ENCODE results near the gene QRSL1. TPM values are rescaled to one million over a fixed set of nuclear protein-coding genes. Genes with fewer than 3 reads are reported as not detected.

Gene QRSL1
- total RNA-seq, 4 donors from 2014 or later: 11.4 to 16.4 (median 15.9) TPM

DNA sequence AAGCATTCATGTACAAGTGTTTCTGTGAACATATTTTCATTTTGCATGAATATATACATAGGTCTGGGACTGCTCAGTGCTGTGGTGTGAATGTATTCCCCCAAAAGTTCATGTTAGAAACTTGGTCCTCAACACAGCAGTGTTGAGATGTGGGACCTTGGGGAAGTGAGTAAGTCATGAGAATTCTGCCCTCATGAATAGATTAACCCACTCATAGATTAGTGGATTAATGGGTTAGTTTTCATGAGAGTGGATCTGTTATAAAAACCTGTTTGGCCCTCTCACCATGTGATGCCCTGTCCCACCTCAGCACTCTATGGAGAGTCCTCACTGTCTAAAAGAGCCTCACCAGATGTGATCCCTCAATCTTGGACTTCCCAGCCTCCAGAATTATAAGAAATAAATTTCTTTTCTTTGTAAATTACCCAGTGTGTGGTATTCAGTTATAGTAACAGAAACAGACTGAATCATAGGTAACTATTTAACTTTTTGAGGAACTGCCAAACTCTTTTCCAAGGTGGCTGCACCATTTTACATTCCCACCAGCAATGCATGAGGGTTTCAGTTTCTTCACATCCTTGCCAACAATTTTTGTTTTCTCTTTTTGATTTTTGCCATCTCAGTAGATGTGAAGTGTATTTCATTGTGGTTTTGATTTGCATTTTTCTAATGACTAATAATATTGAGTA lies 45.3 kb downstream of the QRSL1 start:
- no peaks in the 10 kb centered on the region for H3K27me3 ChIP-seq
- no peaks in the 10 kb centered on the region for H3K36me3 ChIP-seq
- no peak overlapping the region for H3K4me3 ChIP-seq (replicated peaks in 1 of 3)
- H3K27ac ChIP-seq: no peak overlapping the region
- H3K4me1 ChIP-seq: no peaks in the 10 kb centered on the region
- no peaks in the 10 kb centered on the region for H3K9me3 ChIP-seq
- intact Hi-C loops (cut with DNase I): no loop called here
- TF ChIP-seq CTCF (IDR thresholded peaks at IDR 0.05): no peak
- TF ChIP-seq POLR2A (IDR thresholded peaks at IDR 0.05): no peak
- no peak for DNase-seq

DNA sequence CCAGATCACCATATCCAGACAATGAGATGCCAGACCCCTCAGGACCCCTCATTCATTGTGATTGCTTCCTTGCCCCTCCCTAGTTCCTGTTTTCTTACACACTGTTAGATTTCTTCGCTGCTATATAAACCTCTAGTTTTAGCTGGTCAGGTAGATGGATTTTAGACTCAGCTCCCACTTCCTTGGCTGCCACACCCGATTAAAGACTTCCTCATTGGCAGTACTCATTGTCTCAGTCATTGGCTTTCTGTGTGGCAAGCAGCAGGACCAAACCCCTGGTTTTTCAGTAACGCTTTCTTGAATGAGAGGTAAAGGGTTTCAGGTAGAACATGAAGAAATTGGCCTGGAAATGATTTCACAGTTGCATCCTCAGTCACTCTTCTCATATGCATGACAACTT lies 47.9 kb downstream of the QRSL1 start:
- H3K36me3 ChIP-seq: no peaks in the 10 kb centered on the region
- H3K9me3 ChIP-seq: no peaks in the 10 kb centered on the region
- H3K4me1 ChIP-seq: no peaks in the 10 kb centered on the region
- H3K27ac ChIP-seq: no peak overlapping the region
- no peaks in the 10 kb centered on the region for H3K27me3 ChIP-seq
- no peak for TF ChIP-seq CTCF (IDR thresholded peaks at IDR 0.05)
- TF ChIP-seq POLR2A (IDR thresholded peaks at IDR 0.05): no peak
- H3K4me3 ChIP-seq (replicated peaks in 1 of 3): no peak overlapping the region
- no peak for DNase-seq
- 78 to 86% methylated on average over 3 of the region's 3 CpGs for WGBS, 2 donors
- intact Hi-C loops (cut with DNase I): no loop called here

DNA sequence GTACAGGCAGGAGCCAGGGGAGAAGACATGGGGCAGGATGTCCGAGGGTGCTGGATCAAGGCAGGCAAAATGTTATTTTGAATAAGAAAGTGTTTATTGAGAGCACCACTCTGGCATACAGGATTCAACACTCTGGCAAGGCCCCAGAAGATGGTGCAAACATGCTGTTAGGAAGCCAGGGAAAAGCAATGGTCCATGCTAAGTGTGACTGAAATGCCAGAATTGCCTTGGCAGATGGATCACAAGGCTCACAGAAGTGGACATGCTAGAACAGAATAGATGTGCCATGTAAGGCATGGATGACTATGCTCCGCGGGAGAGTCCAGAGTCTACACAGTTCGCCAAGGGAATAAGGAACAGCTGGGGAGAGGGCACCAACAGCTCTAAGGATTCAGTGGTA lies 54.6 kb downstream of the QRSL1 start:
- 34 to 36% methylated on average over 4 of the region's 4 CpGs for WGBS, 2 donors
- Histone ChIP-seq H3K4me1 (peaks cover 8 to 10% of the 10 kb centered on the region in 2 donors), H3K4me3 (replicated peaks in 1 of 3) (no peak overlapping the region), H3K27me3 (no peaks in the 10 kb centered on the region), H3K9me3 (no peaks in the 10 kb centered on the region), H3K27ac (peak overlapping the region; percentile 81 to 85 (median 85)), H3K36me3 (no peaks in the 10 kb centered on the region)
- intact Hi-C loops (cut with DNase I): no loop called here
- TF ChIP-seq CTCF (IDR thresholded peaks at IDR 0.05) (no peak), POLR2A (IDR thresholded peaks at IDR 0.05) (peak in 1 of 2 donors; percentile 44)
- DNase-seq: peak; percentile 88 to 93

DNA sequence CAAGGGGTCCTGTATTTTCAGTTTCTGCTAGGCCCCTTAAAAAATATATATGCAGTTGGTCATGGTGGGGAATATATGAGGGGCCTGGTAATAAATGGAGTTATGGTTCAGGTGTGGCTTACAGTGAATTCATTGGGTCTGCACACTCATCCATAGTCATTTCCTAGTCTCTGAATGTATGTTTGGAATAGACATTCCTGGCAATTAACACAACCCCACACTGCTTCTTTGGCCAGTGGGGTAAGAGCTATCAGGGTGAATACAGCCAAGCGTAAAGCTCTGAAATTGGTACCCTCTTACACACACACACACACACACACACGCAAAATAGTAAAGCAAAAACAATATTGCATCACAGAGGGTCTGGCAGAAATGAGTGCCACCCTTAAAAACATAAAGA lies 56.5 kb downstream of the QRSL1 start:
- H3K36me3 ChIP-seq: no peaks in the 10 kb centered on the region
- no peak for TF ChIP-seq CTCF (IDR thresholded peaks at IDR 0.05)
- TF ChIP-seq POLR2A (IDR thresholded peaks at IDR 0.05): no peak
- H3K4me1 ChIP-seq: peaks cover 8 to 10% of the 10 kb centered on the region in 2 donors
- H3K4me3 ChIP-seq (replicated peaks in 1 of 3): no peak overlapping the region
- no peaks in the 10 kb centered on the region for H3K9me3 ChIP-seq
- DNase-seq: no peak
- intact Hi-C loops (cut with DNase I): no loop called here
- no peak overlapping the region for H3K27ac ChIP-seq
- H3K27me3 ChIP-seq: no peaks in the 10 kb centered on the region
- WGBS, 2 donors: 68 to 88% methylated on average over 2 of the region's 2 CpGs

DNA sequence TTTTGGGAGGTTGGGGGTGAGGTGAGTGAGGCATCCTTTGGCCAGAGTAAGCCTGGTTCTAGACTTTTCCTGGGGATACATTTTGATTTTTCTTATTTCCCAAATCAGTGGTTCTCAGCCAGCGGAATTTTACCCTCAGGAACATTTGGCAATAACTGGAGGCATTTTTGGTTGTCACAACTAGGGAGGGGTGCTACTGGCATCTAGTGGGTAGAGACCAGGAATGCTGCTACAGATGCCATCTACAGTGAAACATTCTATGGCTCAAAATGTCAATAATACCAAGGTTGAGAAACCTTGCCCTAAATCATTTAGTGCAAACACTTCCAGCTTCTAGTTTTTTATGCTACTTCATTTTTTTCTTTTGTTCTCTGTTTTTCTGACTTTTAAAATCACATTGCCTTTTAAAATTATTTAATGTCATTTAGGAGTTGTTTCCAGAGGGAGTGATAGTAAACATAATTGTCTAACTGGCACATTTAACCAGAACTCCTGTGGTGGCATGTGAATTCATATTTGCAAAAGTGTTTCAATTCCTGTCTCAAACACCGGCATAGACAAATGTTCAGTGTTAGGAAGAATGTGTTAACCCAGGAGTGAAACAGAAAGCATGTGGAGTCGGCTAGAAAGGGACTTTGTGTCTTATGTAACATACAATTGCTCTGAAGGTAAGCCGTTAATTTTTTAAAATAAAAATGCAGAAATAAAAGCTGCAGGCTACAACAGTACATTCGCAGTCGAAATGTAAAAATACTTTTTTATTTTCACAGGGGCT lies 59.0 kb downstream of the QRSL1 start:
- peak overlapping the region in 1 of 3 donors; percentile 4 for H3K27ac ChIP-seq
- no peaks in the 10 kb centered on the region for H3K9me3 ChIP-seq
- H3K4me3 ChIP-seq (replicated peaks in 1 of 3): no peak overlapping the region
- intact Hi-C loops (cut with DNase I): no loop called here
- DNase-seq: peak in 1 of 2 donors; percentile 35
- WGBS, 2 donors: 69 to 84% methylated on average over 6 of the region's 6 CpGs
- peaks cover 20 to 31% of the 10 kb centered on the region in 2 donors for H3K4me1 ChIP-seq
- TF ChIP-seq CTCF (IDR thresholded peaks at IDR 0.05) (peak in 4 of 6 experiments; percentile 10 to 44 (median 40)), POLR2A (IDR thresholded peaks at IDR 0.05) (no peak)
- no peaks in the 10 kb centered on the region for H3K27me3 ChIP-seq
- no peaks in the 10 kb centered on the region for H3K36me3 ChIP-seq
